HCT116 (cell line): ENCODE results near the gene JUN. TPM values are rescaled to one million over a fixed set of nuclear protein-coding genes. Genes with fewer than 3 reads are reported as not detected.

ENCODE experiments used
- ATAC-seq: fragments of 200-7000 bp; cut with Tn5 transposase; 2 replicates; pipeline ENCODE4 v1.9.1; 2020; ENCODE audit warnings: mild to moderate bottlenecking, moderate library complexity
- BruUV-seq: library from RNA; stranded (reverse); fragments of 400-500 nt; replicated peaks from 2 replicates; lab custom pipeline; 2021; lab: Mats Ljungman, UMichigan
- CTCF ChIA-PET: fragments of 300-600 bp; sonication (Branson Sonifier 250); formaldehyde crosslinking; loops from one replicate; lab custom pipeline; 2021; ENCODE audit warnings: antibody characterized with exemption; lab: Charles Lee
- POLR2A ChIA-PET: fragments of 300-600, 350-600 bp; sonication (Branson Sonifier 250); formaldehyde crosslinking; loops from one replicate; lab custom pipeline; 2021; ENCODE audit warnings: antibody characterized with exemption; lab: Charles Lee
- RAD21 ChIA-PET, 2 experiments: fragments of 300-600 bp; sonication (Branson Sonifier 250); formaldehyde crosslinking; loops; one replicate each; lab custom pipeline; 2023; ENCODE audit warnings: low total read pairs in 2 of 2; ENCODE audit not compliant: uncharacterized antibody in 2 of 2, unreplicated experiment in 2 of 2, low non-redundant PET in 1 of 2; lab: Charles Lee
- DNase-seq: peaks from one replicate; pipeline ENCODE4 v3.0.0-alpha.2; 2010; ENCODE audit warnings: low read depth, low spot score
- H2AFZ ChIP-seq: fragments of 200-600 bp; shearing (Covaris generic), sonication (generic); 2 replicates; pipeline ENCODE4 v1.6.1; 2017; ENCODE audit warnings: low read depth, mixed run types, mixed read lengths, antibody characterized with exemption, low read length; ENCODE audit not compliant: poor library complexity, severe bottlenecking
- H3K27ac ChIP-seq: 2 replicates; pipeline ENCODE4 v1.5.1; 2012; ENCODE audit warnings: low read depth, low read length
- H3K27me3 ChIP-seq: fragments of 200-600 bp; sonication (generic); 2 replicates; pipeline ENCODE4 v1.6.1; 2016; ENCODE audit warnings: mixed run types, low read length, mixed read lengths; ENCODE audit not compliant: insufficient read depth
- H3K36me3 ChIP-seq, 2 experiments: fragments of 200-500 bp in 1 of 2; fragments of 200-600 bp in 1 of 2; sonication (Bioruptor generic) in 1 of 2; sonication (generic) in 1 of 2; 2 replicates each; pipeline versions ENCODE4 v1.5.1 to v1.6.1; 2014 to 2016; ENCODE audit warnings: low read length in 2 of 2, inconsistent platforms in 1 of 2, mixed read lengths in 1 of 2, mixed run types in 1 of 2; ENCODE audit not compliant: insufficient read depth in 2 of 2, control insufficient read depth in 1 of 2
- H3K4me1 ChIP-seq, 2 experiments: fragments of 200-600 bp in 1 of 2; sonication (generic) in 1 of 2; 2 replicates each; pipeline versions ENCODE4 v1.5.1 to v1.6.1; 2012 to 2017; ENCODE audit warnings: low read length in 2 of 2, inconsistent platforms in 1 of 2, mild to moderate bottlenecking in 1 of 2, mixed read lengths in 1 of 2, mixed run types in 1 of 2, moderate library complexity in 1 of 2; ENCODE audit not compliant: insufficient read depth in 2 of 2, control insufficient read depth in 1 of 2
- H3K4me2 ChIP-seq: fragments of 200-600 bp; sonication (generic); 2 replicates; pipeline ENCODE4 v1.6.1; 2017; ENCODE audit warnings: mixed run types, low read length, mixed read lengths
- H3K4me3 ChIP-seq, 2 experiments: fragments of 200-600 bp in 1 of 2; sonication (generic) in 1 of 2; replicated peaks in 1 of 2; 2 replicates each; pipeline ENCODE4 v1.5.1; 2011 to 2016; ENCODE audit warnings: low read length in 2 of 2, control low read depth in 1 of 2, low read depth in 1 of 2, mild to moderate bottlenecking in 1 of 2, mixed read lengths in 1 of 2, mixed run types in 1 of 2
- H3K79me2 ChIP-seq: fragments of 200-600 bp; sonication (generic); 2 replicates; pipeline ENCODE4 v1.6.1; 2017; ENCODE audit warnings: mild to moderate bottlenecking, mixed run types, low read length, moderate library complexity, mixed read lengths; ENCODE audit not compliant: insufficient read depth
- H3K9ac ChIP-seq: fragments of 200-600 bp; sonication (generic); 2 replicates; pipeline ENCODE4 v1.6.1; 2016; ENCODE audit warnings: low read length, mixed read lengths
- H3K9me2 ChIP-seq: fragments of 200-600 bp; sonication (generic), shearing (Covaris generic); 2 replicates; pipeline ENCODE4 v1.6.1; 2017; ENCODE audit warnings: mixed run types, mild to moderate bottlenecking, moderate library complexity; ENCODE audit not compliant: insufficient read depth
- H3K9me3 ChIP-seq, 2 experiments: fragments of 200-500 bp in 1 of 2; fragments of 200-600 bp in 1 of 2; sonication (Bioruptor generic) in 1 of 2; sonication (generic) in 1 of 2; 2 replicates each; pipeline ENCODE4 v1.6.1; 2014 to 2017; ENCODE audit warnings: low read length in 2 of 2, mixed read lengths in 2 of 2, inconsistent platforms in 1 of 2, low read depth in 1 of 2, mild to moderate bottlenecking in 1 of 2, mixed run types in 1 of 2, moderate library complexity in 1 of 2; ENCODE audit not compliant: control insufficient read depth in 1 of 2, insufficient read depth in 1 of 2
- H4K20me1 ChIP-seq: fragments of 200-600 bp; sonication (generic), shearing (Covaris generic); 2 replicates; pipeline ENCODE4 v1.6.1; 2017; ENCODE audit warnings: mixed run types, mild to moderate bottlenecking, moderate library complexity; ENCODE audit not compliant: insufficient read depth
- ELF1 ChIP-seq: IDR thresholded peaks from 2 replicates; pipeline ENCODE4 v1.6.1; 2012; ENCODE audit warnings: low read depth, borderline replicate concordance
- RAD21 ChIP-seq: IDR thresholded peaks from 2 replicates; pipeline ENCODE4 v1.6.1; 2012; ENCODE audit warnings: low read depth, mild to moderate bottlenecking
- TCF7L2 ChIP-seq: IDR thresholded peaks from 2 replicates; pipeline ENCODE4 v1.7.0; 2011; ENCODE audit warnings: borderline replicate concordance, inconsistent platforms; ENCODE audit not compliant: insufficient read depth, insufficient read length; ENCODE audit errors: extremely low read depth
- ZNF274 ChIP-seq: fragments of 200-500 bp; sonication (Bioruptor generic); IDR thresholded peaks from 2 replicates; pipeline ENCODE4 v1.6.1; 2014; ENCODE audit warnings: mild to moderate bottlenecking, low read depth, low read length, inconsistent platforms
- intact Hi-C: fragments of 100-400 bp; cut with micrococcal nuclease; formaldehyde crosslinking; loops from 2 replicates; pipeline ENCODE4 v1.10.0; 2022
- total RNA-seq: library from RNA; stranded (reverse); gene quantifications from one replicate; pipeline ENCODE4 v1.2.1, GENCODE V29; 2021; ENCODE audit not compliant: unreplicated experiment
- TF ChIP-seq, protein P1 (sequence below), 3 experiments: fragments of 200-600 bp in 1 of 3; sonication (generic) in 1 of 3; IDR thresholded peaks in 2 of 3; conservative IDR thresholded peaks in 1 of 3; 2 replicates each; pipeline ENCODE4 v1.5.1; 2012 to 2017; ENCODE audit warnings: low read depth in 2 of 3, low read length in 2 of 3, antibody characterized with exemption in 1 of 3, borderline replicate concordance in 1 of 3, control low read depth in 1 of 3, mild to moderate bottlenecking in 1 of 3, mixed read lengths in 1 of 3, mixed run types in 1 of 3, moderate library complexity in 1 of 3; ENCODE audit not compliant: insufficient read depth in 1 of 3
- TF ChIP-seq, protein P2 (sequence below): IDR thresholded peaks from 2 replicates; pipeline ENCODE4 v1.6.1; 2012; ENCODE audit warnings: low read depth

JUN gene
- total RNA-seq, 1 experiment from 2014 or later: 18.7 TPM

DNA sequence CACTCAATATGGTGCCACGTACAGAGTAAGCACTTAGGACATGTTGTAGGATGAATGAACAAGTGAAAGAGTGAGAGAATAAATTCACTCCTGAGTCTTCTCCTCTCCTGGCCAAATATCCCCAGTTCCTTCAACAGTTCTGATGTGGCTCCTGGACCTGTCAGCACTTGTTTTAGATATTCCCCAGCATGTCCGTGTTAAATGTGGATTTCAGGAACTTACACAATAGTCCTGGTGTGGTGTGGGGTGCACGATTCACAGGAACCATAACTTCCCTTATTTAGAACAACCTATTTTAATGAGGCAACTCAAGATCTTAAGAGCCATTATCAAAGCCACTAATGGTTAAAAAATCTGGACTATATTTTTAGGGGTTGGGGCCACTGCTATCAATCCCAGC lies 45.0 kb downstream of the JUN start:
- Histone ChIP-seq H3K9ac (no peak overlapping the region), H3K9me3 (no peaks in the 10 kb centered on the region), H4K20me1 (no peaks in the 10 kb centered on the region), H3K27ac (no peak overlapping the region), H3K36me3 (no peaks in the 10 kb centered on the region), H3K79me2 (no peaks in the 10 kb centered on the region), H3K9me2 (no peaks in the 10 kb centered on the region), H3K4me3 (no peak overlapping the region), H3K4me1 (no peaks in the 10 kb centered on the region), H2AFZ (no peak overlapping the region), H3K27me3 (no peaks in the 10 kb centered on the region), H3K4me2 (no peak overlapping the region)
- RAD21 ChIA-PET: no interaction called here
- BruUV-seq: no TSS peak
- ATAC-seq (no peak), DNase-seq (no peak)
- TF ChIP-seq, protein P1, sequence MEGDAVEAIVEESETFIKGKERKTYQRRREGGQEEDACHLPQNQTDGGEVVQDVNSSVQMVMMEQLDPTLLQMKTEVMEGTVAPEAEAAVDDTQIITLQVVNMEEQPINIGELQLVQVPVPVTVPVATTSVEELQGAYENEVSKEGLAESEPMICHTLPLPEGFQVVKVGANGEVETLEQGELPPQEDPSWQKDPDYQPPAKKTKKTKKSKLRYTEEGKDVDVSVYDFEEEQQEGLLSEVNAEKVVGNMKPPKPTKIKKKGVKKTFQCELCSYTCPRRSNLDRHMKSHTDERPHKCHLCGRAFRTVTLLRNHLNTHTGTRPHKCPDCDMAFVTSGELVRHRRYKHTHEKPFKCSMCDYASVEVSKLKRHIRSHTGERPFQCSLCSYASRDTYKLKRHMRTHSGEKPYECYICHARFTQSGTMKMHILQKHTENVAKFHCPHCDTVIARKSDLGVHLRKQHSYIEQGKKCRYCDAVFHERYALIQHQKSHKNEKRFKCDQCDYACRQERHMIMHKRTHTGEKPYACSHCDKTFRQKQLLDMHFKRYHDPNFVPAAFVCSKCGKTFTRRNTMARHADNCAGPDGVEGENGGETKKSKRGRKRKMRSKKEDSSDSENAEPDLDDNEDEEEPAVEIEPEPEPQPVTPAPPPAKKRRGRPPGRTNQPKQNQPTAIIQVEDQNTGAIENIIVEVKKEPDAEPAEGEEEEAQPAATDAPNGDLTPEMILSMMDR (IDR thresholded peaks at IDR 0.05 in 2 of 3, conservative IDR thresholded peaks at IDR 0.05 in 1 of 3; ENCODE audit: borderline replicate concordance in 1 of 3, insufficient read depth in 1 of 3, low read depth in 2 of 3, low read length in 2 of 3): no peak
- TF ChIP-seq TCF7L2 (no peak), RAD21 (no peak), ELF1 (no peak), ZNF274 (no peak)
- POLR2A ChIA-PET: no interaction called here
- intact Hi-C loops: no loop called here
- CTCF ChIA-PET: interaction anchor here (1.2 to 2.9 kb wide), 2 partner anchors 960 to 1021 kb away, joined by 3 to 14 read pairs; no protein-coding TSS in a partner anchor

DNA sequence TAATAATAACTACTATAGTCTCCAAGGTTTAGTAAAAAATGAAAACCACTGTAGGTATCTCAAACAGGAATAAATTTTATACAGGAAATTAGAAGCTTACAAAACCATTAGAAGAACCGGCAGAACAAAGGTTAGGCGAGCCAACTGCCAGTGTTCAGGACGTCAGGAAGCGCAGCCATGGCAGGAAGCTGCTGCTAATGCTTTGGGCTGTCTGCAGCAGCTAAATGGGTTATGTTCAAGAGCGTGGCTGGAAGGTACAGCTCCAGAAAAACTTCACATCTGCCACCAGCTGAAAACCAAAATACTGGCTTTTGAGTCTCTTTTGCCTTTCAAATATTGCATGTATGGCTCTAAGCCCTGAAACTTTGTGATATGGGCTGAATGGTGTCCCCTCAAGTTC lies 48.3 kb downstream of the JUN start:
- H2AFZ ChIP-seq: no peak overlapping the region
- DNase-seq (no peak), ATAC-seq (no peak)
- H3K79me2 ChIP-seq: no peaks in the 10 kb centered on the region
- H3K9me2 ChIP-seq: no peaks in the 10 kb centered on the region
- no peak overlapping the region for H3K9ac ChIP-seq
- H3K4me1 ChIP-seq: no peaks in the 10 kb centered on the region
- H3K27me3 ChIP-seq: no peaks in the 10 kb centered on the region
- ChIA-PET CTCF (no interaction called here), POLR2A (no interaction called here), RAD21 (no interaction called here)
- TF ChIP-seq, protein P2, sequence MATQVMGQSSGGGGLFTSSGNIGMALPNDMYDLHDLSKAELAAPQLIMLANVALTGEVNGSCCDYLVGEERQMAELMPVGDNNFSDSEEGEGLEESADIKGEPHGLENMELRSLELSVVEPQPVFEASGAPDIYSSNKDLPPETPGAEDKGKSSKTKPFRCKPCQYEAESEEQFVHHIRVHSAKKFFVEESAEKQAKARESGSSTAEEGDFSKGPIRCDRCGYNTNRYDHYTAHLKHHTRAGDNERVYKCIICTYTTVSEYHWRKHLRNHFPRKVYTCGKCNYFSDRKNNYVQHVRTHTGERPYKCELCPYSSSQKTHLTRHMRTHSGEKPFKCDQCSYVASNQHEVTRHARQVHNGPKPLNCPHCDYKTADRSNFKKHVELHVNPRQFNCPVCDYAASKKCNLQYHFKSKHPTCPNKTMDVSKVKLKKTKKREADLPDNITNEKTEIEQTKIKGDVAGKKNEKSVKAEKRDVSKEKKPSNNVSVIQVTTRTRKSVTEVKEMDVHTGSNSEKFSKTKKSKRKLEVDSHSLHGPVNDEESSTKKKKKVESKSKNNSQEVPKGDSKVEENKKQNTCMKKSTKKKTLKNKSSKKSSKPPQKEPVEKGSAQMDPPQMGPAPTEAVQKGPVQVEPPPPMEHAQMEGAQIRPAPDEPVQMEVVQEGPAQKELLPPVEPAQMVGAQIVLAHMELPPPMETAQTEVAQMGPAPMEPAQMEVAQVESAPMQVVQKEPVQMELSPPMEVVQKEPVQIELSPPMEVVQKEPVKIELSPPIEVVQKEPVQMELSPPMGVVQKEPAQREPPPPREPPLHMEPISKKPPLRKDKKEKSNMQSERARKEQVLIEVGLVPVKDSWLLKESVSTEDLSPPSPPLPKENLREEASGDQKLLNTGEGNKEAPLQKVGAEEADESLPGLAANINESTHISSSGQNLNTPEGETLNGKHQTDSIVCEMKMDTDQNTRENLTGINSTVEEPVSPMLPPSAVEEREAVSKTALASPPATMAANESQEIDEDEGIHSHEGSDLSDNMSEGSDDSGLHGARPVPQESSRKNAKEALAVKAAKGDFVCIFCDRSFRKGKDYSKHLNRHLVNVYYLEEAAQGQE: no peak
- no peak overlapping the region for H3K27ac ChIP-seq
- no TSS peak for BruUV-seq
- no peak overlapping the region for H3K4me2 ChIP-seq
- H4K20me1 ChIP-seq: no peaks in the 10 kb centered on the region
- intact Hi-C loops: no loop called here
- no peaks in the 10 kb centered on the region; a peak in 1 of 4 replicates for H3K36me3 ChIP-seq
- H3K4me3 ChIP-seq: no peak overlapping the region
- H3K9me3 ChIP-seq: no peaks in the 10 kb centered on the region
